ENCODE data around the gene BMPR1B. TPM values are rescaled to one million over a fixed set of nuclear protein-coding genes. Genes with fewer than 3 reads are reported as not detected.

BMPR1B gene
- total RNA-seq, 1 experiment from 2014 or later = 0.35 TPM

DNA sequence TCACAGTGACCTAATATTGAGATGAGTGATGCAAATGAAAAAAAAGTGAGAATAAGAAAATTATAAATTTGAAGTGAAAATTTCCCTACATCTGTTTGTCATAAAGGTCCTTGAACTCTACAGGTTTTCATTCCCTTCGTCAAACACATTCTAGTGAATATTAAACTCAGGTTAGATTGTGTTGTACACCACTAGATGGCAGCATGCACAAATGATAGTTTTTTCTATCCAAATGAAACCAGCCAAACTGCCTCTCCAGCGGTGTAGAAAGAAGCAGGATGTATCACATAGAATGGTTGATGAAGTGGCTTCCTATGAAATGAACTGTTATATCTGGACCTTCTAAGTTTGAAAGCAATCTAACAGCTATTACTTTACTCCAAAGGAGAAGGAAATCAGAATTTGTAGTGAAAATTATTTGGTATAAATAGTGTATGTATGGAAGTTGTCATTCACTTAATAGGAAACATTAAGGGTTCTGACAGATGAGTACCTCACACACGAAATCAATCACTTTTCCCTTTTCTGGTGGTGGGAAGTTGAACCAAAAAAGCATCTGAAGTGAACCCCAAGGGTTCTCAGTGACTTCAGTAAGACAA, 408.3 kb downstream of the BMPR1B start:
- Histone ChIP-seq H3T11ph (ENCODE audit: low read length) (no peak overlapping the region), H2AFZ (ENCODE audit: low read length) (no peak overlapping the region), H2BK20ac (ENCODE audit: low read depth, low read length, poor library complexity, severe bottlenecking) (no peak overlapping the region), H3K4me2 (ENCODE audit: insufficient read depth, insufficient read length, low read length) (no peak overlapping the region), H2BK120ac (ENCODE audit: low read depth, low read length, poor library complexity, severe bottlenecking) (no peak overlapping the region), H3K18ac (ENCODE audit: insufficient read length, low read depth, low read length) (no peak overlapping the region), H3K79me1 (ENCODE audit: insufficient read depth, low read depth, low read length, poor library complexity, severe bottlenecking) (no peaks in the 10 kb centered on the region), H2BK15ac (ENCODE audit: low read depth, low read length) (no peak overlapping the region), H2BK12ac (ENCODE audit: insufficient read length, low read depth, low read length) (no peak overlapping the region), H4K91ac (ENCODE audit: insufficient read length, low read depth, low read length) (no peak overlapping the region), H3K9me3 (ENCODE audit: control insufficient read depth, low read depth, low read length) (no peaks in the 10 kb centered on the region), H4K20me1 (ENCODE audit: control insufficient read depth, insufficient read depth, insufficient read length) (no peaks in the 10 kb centered on the region), H3K79me2 (ENCODE audit: insufficient read depth, low read length) (no peaks in the 10 kb centered on the region), H2AK5ac (ENCODE audit: insufficient read length, low read length) (no peak overlapping the region), H4K5ac (ENCODE audit: insufficient read length, low read depth, low read length) (no peak overlapping the region), H3K23me2 (ENCODE audit: insufficient read length, low read depth, low read length, poor library complexity, severe bottlenecking) (no peaks in the 10 kb centered on the region), H3K27ac (ENCODE audit: insufficient read length, low read depth, low read length) (no peak overlapping the region), H4K8ac (replicated peaks; ENCODE audit: insufficient read length, low read depth, low read length) (no peak overlapping the region), H3K4ac (ENCODE audit: low read depth, low read length) (no peak overlapping the region), H3K9ac (ENCODE audit: extremely low read depth, insufficient read length, low read length) (no peak overlapping the region), H2BK5ac (ENCODE audit: insufficient read length, low read length) (no peak overlapping the region), H3K4me1 (ENCODE audit: insufficient read depth, low read length) (no peaks in the 10 kb centered on the region), H3K27me3 (ENCODE audit: insufficient read depth, low read length) (no peaks in the 10 kb centered on the region), H3K56ac (ENCODE audit: insufficient read length, low read depth, low read length) (no peak overlapping the region), H3K14ac (ENCODE audit: insufficient read depth, low read length) (no peak overlapping the region), H3K23ac (ENCODE audit: insufficient read length, low read depth, low read length) (no peak overlapping the region)
- H3K9me3 Mint-ChIP-seq = 0 out of 5 replicates have a peak, but pooled peaks cover 0 to under 1% of the 10 kb centered on the region in 2 experiments
- TF ChIP-seq, protein P1, sequence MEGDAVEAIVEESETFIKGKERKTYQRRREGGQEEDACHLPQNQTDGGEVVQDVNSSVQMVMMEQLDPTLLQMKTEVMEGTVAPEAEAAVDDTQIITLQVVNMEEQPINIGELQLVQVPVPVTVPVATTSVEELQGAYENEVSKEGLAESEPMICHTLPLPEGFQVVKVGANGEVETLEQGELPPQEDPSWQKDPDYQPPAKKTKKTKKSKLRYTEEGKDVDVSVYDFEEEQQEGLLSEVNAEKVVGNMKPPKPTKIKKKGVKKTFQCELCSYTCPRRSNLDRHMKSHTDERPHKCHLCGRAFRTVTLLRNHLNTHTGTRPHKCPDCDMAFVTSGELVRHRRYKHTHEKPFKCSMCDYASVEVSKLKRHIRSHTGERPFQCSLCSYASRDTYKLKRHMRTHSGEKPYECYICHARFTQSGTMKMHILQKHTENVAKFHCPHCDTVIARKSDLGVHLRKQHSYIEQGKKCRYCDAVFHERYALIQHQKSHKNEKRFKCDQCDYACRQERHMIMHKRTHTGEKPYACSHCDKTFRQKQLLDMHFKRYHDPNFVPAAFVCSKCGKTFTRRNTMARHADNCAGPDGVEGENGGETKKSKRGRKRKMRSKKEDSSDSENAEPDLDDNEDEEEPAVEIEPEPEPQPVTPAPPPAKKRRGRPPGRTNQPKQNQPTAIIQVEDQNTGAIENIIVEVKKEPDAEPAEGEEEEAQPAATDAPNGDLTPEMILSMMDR (conservative IDR thresholded peaks at IDR 0.05) = peak; percentile 77
- WGBS (ENCODE audit: extremely low coverage, insufficient read length, low lambda C conversion rate) = no CpG with 5 or more reads among the region's 3 CpGs
- DNase-seq = no peak
- H3K4me3 Mint-ChIP-seq = no peak overlapping the region
- H3K4me1 Mint-ChIP-seq = peaks cover 6 to 8% of the 10 kb centered on the region in 2 experiments; a peak in 3 of 4 replicates
- no peaks in the 10 kb centered on the region for H3K27me3 Mint-ChIP-seq (ENCODE audit: low read depth)
- H3K36me3 Mint-ChIP-seq (ENCODE audit: insufficient read depth in 1 of 3, low read depth in 3 of 3) = no peaks in the 10 kb centered on the region
- no peak overlapping the region for H3K27ac Mint-ChIP-seq

Data from H9 (cell line).